ENCODE results near the gene STIMATE. TPM values are rescaled to one million over a fixed set of nuclear protein-coding genes. Genes with fewer than 3 reads are reported as not detected.

The STIMATE gene
- total and polyA plus RNA-seq, 4 donors: 14.0 to 24.4 (median 20.9) TPM

- Histone ChIP-seq H3K27me3 (ENCODE audit: control insufficient read depth in 4 of 4, insufficient read depth in 4 of 4, low read length in 3 of 4) (no peaks in the 10 kb centered on the region), H3K9me3 (ENCODE audit: control insufficient read depth in 4 of 4, low read length in 3 of 4) (no peaks in the 10 kb centered on the region), H3K4me1 (ENCODE audit: control insufficient read depth in 4 of 4, insufficient read depth in 4 of 4, low read length in 3 of 4) (no peaks in the 10 kb centered on the region), H3K9ac (ENCODE audit: low read depth in 1 of 2, low read length in 2 of 2) (no peak overlapping the region), H3K27ac (ENCODE audit: low read depth in 1 of 2, low read length in 2 of 2) (no peak overlapping the region), H3K36me3 (ENCODE audit: control insufficient read depth in 4 of 4, insufficient read depth in 3 of 4, low read depth in 1 of 4, low read length in 3 of 4) (peaks cover 0 to 2% (median 0%) of the 10 kb centered on the region in 4 donors), H3K4me3 (ENCODE audit: low read depth in 1 of 3, low read length in 3 of 3) (no peak overlapping the region)
- 96% methylated on average over 8 of the region's 8 CpGs for WGBS
- TF ChIP-seq TAF1 (conservative IDR thresholded peaks at IDR 0.05) (no peak), RXRA (IDR thresholded peaks at IDR 0.05) (no peak), YY1 (IDR thresholded peaks at IDR 0.05) (no peak), EGR1 (IDR thresholded peaks at IDR 0.05; ENCODE audit: low read depth in 2 of 2) (no peak), GABPA (IDR thresholded peaks at IDR 0.05 in 1 of 2, conservative IDR thresholded peaks at IDR 0.05 in 1 of 2) (no peak), NR2F2 (IDR thresholded peaks at IDR 0.05) (no peak), REST (IDR thresholded peaks at IDR 0.05) (no peak), HNF4A (conservative IDR thresholded peaks at IDR 0.05) (no peak), CTCF (IDR thresholded peaks at IDR 0.05; ENCODE audit: low read depth, low read length, missing input control) (no peak), FOXA2 (IDR thresholded peaks at IDR 0.05) (no peak), JUND (IDR thresholded peaks at IDR 0.05) (no peak), SP1 (IDR thresholded peaks at IDR 0.05) (no peak), ATF3 (IDR thresholded peaks at IDR 0.05) (no peak), MAX (IDR thresholded peaks at IDR 0.05) (no peak), FOXA1 (IDR thresholded peaks at IDR 0.05) (no peak), RAD21 (IDR thresholded peaks at IDR 0.05) (no peak), ZBTB33 (IDR thresholded peaks at IDR 0.05) (no peak), HNF4G (IDR thresholded peaks at IDR 0.05) (no peak)
- no peak for DNase-seq (ENCODE audit: low spot score)
Observed at GRCh38 chr3:52859686-52860423, 37.5 kb downstream of the STIMATE start.
